Measurements from ENCODE around the gene CXCR1. TPM values are rescaled to one million over a fixed set of nuclear protein-coding genes. Genes with fewer than 3 reads are reported as not detected.

The CXCR1 gene
- total RNA-seq, 1 donor from 2014 or later = not detected

DNA sequence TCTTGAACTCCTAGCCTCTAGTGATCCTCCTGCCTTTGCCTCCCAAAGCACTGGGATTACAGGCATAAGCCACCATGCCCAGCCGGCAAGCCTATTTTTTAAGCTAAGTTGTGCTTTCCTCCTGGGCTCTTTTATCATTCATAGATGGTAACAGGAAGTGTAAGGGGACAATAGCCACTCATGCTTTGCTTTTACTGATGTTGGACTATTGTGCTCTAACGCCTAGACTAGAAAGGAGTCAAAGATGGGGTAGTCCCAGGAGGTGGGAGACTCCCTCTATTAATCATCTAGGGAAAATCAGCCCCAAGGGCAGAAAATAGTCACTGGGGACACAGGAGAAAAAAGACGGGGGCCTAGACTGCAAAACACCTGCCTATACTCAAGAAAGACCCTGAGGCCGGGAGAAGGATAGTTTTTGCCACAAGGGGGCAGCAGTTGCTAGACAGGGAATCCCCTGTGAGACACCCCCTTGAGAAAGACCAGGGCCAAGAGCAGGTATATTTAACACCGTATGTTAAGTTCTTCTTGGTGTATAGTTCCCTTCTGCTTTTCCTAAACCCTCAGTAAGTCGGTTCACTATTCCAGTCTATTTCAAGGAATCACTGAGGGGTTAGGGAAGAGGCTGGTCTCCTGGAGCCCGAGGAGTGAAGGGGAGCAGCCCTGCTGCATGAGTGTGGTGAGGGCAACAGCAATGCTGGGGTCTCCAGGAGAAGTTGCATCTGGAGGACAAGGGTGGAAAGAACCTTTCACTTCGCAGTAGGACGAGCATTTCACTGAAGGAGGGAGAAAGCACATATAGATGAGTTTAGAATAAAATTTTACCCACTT, 2.1 kb upstream of the CXCR1 start:
- no peaks in the 10 kb centered on the region for H4K20me1 ChIP-seq (ENCODE audit: low read depth)
- peaks cover 27% of the 10 kb centered on the region for H3K27me3 Mint-ChIP-seq (ENCODE audit: insufficient read depth, low read depth)
- peak; percentile 73 for DNase-seq (ENCODE audit: low spot score)
- TF ChIP-seq EZH2phosphoT487 (IDR thresholded peaks at IDR 0.05) (no peak), EZH2 (IDR thresholded peaks at IDR 0.05) (no peak)
- TF ChIP-seq, protein P1, sequence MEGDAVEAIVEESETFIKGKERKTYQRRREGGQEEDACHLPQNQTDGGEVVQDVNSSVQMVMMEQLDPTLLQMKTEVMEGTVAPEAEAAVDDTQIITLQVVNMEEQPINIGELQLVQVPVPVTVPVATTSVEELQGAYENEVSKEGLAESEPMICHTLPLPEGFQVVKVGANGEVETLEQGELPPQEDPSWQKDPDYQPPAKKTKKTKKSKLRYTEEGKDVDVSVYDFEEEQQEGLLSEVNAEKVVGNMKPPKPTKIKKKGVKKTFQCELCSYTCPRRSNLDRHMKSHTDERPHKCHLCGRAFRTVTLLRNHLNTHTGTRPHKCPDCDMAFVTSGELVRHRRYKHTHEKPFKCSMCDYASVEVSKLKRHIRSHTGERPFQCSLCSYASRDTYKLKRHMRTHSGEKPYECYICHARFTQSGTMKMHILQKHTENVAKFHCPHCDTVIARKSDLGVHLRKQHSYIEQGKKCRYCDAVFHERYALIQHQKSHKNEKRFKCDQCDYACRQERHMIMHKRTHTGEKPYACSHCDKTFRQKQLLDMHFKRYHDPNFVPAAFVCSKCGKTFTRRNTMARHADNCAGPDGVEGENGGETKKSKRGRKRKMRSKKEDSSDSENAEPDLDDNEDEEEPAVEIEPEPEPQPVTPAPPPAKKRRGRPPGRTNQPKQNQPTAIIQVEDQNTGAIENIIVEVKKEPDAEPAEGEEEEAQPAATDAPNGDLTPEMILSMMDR (IDR thresholded peaks at IDR 0.05) = peak; percentile 79
- H3K4me1 ChIP-seq = no peaks in the 10 kb centered on the region
- H3K9ac ChIP-seq = no peak overlapping the region
- no peaks in the 10 kb centered on the region for H3K36me3 ChIP-seq
- no peak overlapping the region for H3K4me3 Mint-ChIP-seq
- no peak overlapping the region for H3K4me3 ChIP-seq
- H3K9me3 Mint-ChIP-seq = no peaks in the 10 kb centered on the region
- no peak overlapping the region for H2AFZ ChIP-seq (replicated peaks)
- H3K4me2 ChIP-seq = no peak overlapping the region
- no peaks in the 10 kb centered on the region for H3F3A ChIP-seq (ENCODE audit: low read depth)
- no peaks in the 10 kb centered on the region for H3K79me2 ChIP-seq (ENCODE audit: low read depth)
- no peaks in the 10 kb centered on the region for H3K4me1 Mint-ChIP-seq
- H3K36me3 Mint-ChIP-seq = no peaks in the 10 kb centered on the region
- no peaks in the 10 kb centered on the region for H3K27me3 ChIP-seq
- no peaks in the 10 kb centered on the region for H3K9me3 ChIP-seq (ENCODE audit: low read depth)
- H3K27ac ChIP-seq = no peak overlapping the region
- H3K27ac Mint-ChIP-seq = no peak overlapping the region

DNA sequence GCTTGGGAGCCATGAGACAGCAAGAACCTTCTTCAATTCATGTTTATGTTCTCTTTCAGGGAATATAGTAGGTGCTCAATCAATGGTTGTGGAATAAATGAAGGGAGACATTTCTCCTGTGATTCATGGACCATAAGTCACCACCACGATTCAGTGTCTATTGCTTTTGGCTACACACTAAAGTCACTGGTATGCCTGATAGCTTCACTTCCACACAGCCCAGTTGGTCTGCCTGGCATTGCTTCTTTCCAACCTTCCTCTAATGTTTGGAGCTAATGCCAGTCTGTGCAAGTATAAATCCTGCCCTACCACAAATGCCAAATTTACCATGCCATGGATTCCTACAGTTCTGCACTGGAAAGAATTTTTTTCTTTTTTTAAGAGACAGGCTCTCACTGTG, 1.3 kb upstream of the CXCR1 start:
- no peaks in the 10 kb centered on the region for H3K4me1 Mint-ChIP-seq
- no peaks in the 10 kb centered on the region for H3K9me3 ChIP-seq (ENCODE audit: low read depth)
- H3K27me3 Mint-ChIP-seq (ENCODE audit: insufficient read depth, low read depth) = peaks cover 29% of the 10 kb centered on the region

DNA sequence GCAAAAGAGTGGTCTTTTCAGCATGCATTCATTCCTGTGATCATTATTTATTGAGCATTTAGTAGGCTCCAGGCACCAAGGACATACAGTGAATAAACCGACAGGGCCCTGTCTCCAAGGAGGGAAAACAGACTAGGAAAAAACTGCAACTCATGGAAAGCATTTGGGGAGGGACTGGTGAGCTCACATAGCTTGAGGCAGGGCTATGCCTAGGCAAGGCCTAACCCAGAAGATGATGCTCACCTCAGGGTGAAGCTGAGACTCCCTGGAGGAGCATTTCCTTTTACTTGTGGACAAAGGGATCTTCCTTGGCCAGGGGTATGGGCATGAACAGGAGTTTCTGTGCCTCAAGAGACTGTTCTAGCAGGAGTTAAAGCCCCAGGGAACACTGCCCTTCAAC, 3.9 kb downstream of the CXCR1 start:
- Mint-ChIP-seq H3K9me3 (no peaks in the 10 kb centered on the region), H3K4me1 (no peaks in the 10 kb centered on the region), H3K27ac (no peak overlapping the region), H3K36me3 (no peaks in the 10 kb centered on the region), H3K27me3 (ENCODE audit: insufficient read depth, low read depth) (peaks cover 25% of the 10 kb centered on the region), H3K4me3 (no peak overlapping the region)
- no peak overlapping the region for H3K4me2 ChIP-seq
- no peak overlapping the region for H3K9ac ChIP-seq
- H3K4me3 ChIP-seq = no peak overlapping the region
- no peaks in the 10 kb centered on the region for H3K36me3 ChIP-seq
- no peak for DNase-seq (ENCODE audit: low spot score)
- no peak overlapping the region for H2AFZ ChIP-seq (replicated peaks)
- H3K79me2 ChIP-seq (ENCODE audit: low read depth) = no peaks in the 10 kb centered on the region
- H3K4me1 ChIP-seq = no peaks in the 10 kb centered on the region
- H3K27me3 ChIP-seq = no peaks in the 10 kb centered on the region
- H4K20me1 ChIP-seq (ENCODE audit: low read depth) = no peaks in the 10 kb centered on the region
- H3F3A ChIP-seq (ENCODE audit: low read depth) = no peaks in the 10 kb centered on the region
- no peaks in the 10 kb centered on the region for H3K9me3 ChIP-seq (ENCODE audit: low read depth)
- TF ChIP-seq EZH2 (IDR thresholded peaks at IDR 0.05) = no peak
- TF ChIP-seq, protein P1 (IDR thresholded peaks at IDR 0.05) = no peak
- no peak for TF ChIP-seq EZH2phosphoT487 (IDR thresholded peaks at IDR 0.05)
- no peak overlapping the region for H3K27ac ChIP-seq

More for the DNA sequence above, 1.3 kb upstream of the CXCR1 start:
- Histone ChIP-seq H3F3A (ENCODE audit: low read depth) (no peaks in the 10 kb centered on the region), H3K4me3 (no peak overlapping the region), H3K79me2 (ENCODE audit: low read depth) (no peaks in the 10 kb centered on the region), H3K9ac (no peak overlapping the region), H3K4me1 (no peaks in the 10 kb centered on the region), H4K20me1 (ENCODE audit: low read depth) (no peaks in the 10 kb centered on the region), H3K27ac (no peak overlapping the region), H3K27me3 (no peaks in the 10 kb centered on the region), H3K4me2 (no peak overlapping the region), H2AFZ (replicated peaks) (no peak overlapping the region), H3K36me3 (no peaks in the 10 kb centered on the region)
- Mint-ChIP-seq H3K27ac (no peak overlapping the region), H3K4me3 (no peak overlapping the region), H3K9me3 (no peaks in the 10 kb centered on the region), H3K36me3 (no peaks in the 10 kb centered on the region)
- DNase-seq (ENCODE audit: low spot score) = no peak
- TF ChIP-seq, protein P1 (IDR thresholded peaks at IDR 0.05) = no peak
- no peak for TF ChIP-seq EZH2 (IDR thresholded peaks at IDR 0.05)
- no peak for TF ChIP-seq EZH2phosphoT487 (IDR thresholded peaks at IDR 0.05)

All from neural progenitor cell (in vitro differentiated cells).